Tibial nerve (tissue), 4 donors: Measurements from ENCODE around the gene SLC12A7. TPM values are rescaled to one million over a fixed set of nuclear protein-coding genes. Genes with fewer than 3 reads are reported as not detected.
"Not testable (repeated sequence)": the region's sequence is repeated elsewhere in the genome, so short reads cannot be mapped to it uniquely, and the experiment has no call there.

Source experiments
- DNase-seq, 2 donors: peaks; one replicate each; pipeline ENCODE4 v3.0.0-alpha.2; 2019; ENCODE audit warnings: low spot score in 2 of 2
- H3K27ac ChIP-seq, 4 donors: fragments of 200-600 bp; sonication (generic) in 3 of 4; one replicate each; pipeline ENCODE4 v1.5.1; 2017 to 2019; ENCODE audit warnings: mild to moderate bottlenecking in 1 of 4
- H3K27me3 ChIP-seq, 2 donors: fragments of 200-600 bp; sonication (generic) in 1 of 2; one replicate each; pipeline versions ENCODE4 v1.5.1 to v1.6.0; 2017 to 2019
- H3K36me3 ChIP-seq, 3 donors: fragments of 200-600 bp; sonication (generic); one replicate each; pipeline ENCODE4 v1.5.1; 2018 to 2019
- H3K4me1 ChIP-seq, 4 donors: fragments of 200-600 bp; sonication (generic) in 3 of 4; one replicate each; pipeline ENCODE4 v1.5.1; 2017 to 2019
- H3K4me3 ChIP-seq, 4 donors: fragments of 200-600 bp; sonication (generic) in 3 of 4; one replicate each; pipeline ENCODE4 v1.5.1; 2017 to 2019; ENCODE audit warnings: mild to moderate bottlenecking in 1 of 4, moderate library complexity in 1 of 4
- H3K9me3 ChIP-seq, 4 donors: fragments of 200-600 bp; sonication (generic) in 3 of 4; one replicate each; pipeline ENCODE4 v1.5.1; 2017 to 2019
- CTCF ChIP-seq, 5 experiments: fragments of 200-600 bp in 3 of 5; fragments of 450-650 bp in 2 of 5; sonication (generic) in 3 of 5; IDR thresholded peaks; one replicate each; pipeline ENCODE4 v1.5.1; 2016 to 2019; ENCODE audit warnings: antibody characterized with exemption in 5 of 5, mild to moderate bottlenecking in 3 of 5, moderate library complexity in 2 of 5
- EP300 ChIP-seq, 2 donors: sonication (generic); formaldehyde crosslinking; IDR thresholded peaks; one replicate each; pipeline ENCODE4 v1.6.1; 2017; ENCODE audit warnings: antibody characterized with exemption in 2 of 2, mild to moderate bottlenecking in 1 of 2
- POLR2A ChIP-seq, 2 donors: fragments of 450-650 bp; IDR thresholded peaks; one replicate each; pipeline ENCODE4 v1.6.1; 2017; ENCODE audit warnings: antibody characterized with exemption in 2 of 2, mild to moderate bottlenecking in 2 of 2, moderate library complexity in 2 of 2
- WGBS, 2 donors: methylation state at CpG; one replicate each; pipeline ENCODE4 v1.1.5; 2018; 5-methylcytosine and 5-hydroxymethylcytosine counted together
- total RNA-seq, 4 donors: library from RNA; depleted of rRNA; stranded (reverse); fragments of >200 nt; gene quantifications; one replicate each; pipeline ENCODE4 v1.1.0, GENCODE V29; 2016

SLC12A7 gene
- total RNA-seq, 4 donors from 2014 or later: 11.4 to 39.3 (median 18.8) TPM

- Histone ChIP-seq H3K27me3 (peaks cover 0 to 18% of the 10 kb centered on the region in 2 donors), H3K27ac (no peak overlapping the region), H3K4me3 (no peak overlapping the region), H3K9me3 (no peaks in the 10 kb centered on the region), H3K36me3 (no peaks in the 10 kb centered on the region), H3K4me1 (no peaks in the 10 kb centered on the region)
- TF ChIP-seq POLR2A (IDR thresholded peaks at IDR 0.05): no peak
- no peak for TF ChIP-seq EP300 (IDR thresholded peaks at IDR 0.05)
- TF ChIP-seq CTCF (IDR thresholded peaks at IDR 0.05): no peak
- no peak for DNase-seq
- WGBS, 2 donors: 86 to 90% methylated on average over 24 to 36 of the region's 40 CpGs
Measured at GRCh38 chr5:1027631-1028441, 84.0 kb downstream of the SLC12A7 start.

- Histone ChIP-seq H3K4me1 (no peaks in the 10 kb centered on the region), H3K9me3 (no peaks in the 10 kb centered on the region), H3K27ac (no peak overlapping the region), H3K27me3 (peaks cover 0 to 18% of the 10 kb centered on the region in 2 donors), H3K4me3 (no peak overlapping the region), H3K36me3 (no peaks in the 10 kb centered on the region)
- 74 to 75% methylated on average over 18 to 28 of the region's 29 CpGs for WGBS, 2 donors
- DNase-seq: no peak
- TF ChIP-seq EP300 (IDR thresholded peaks at IDR 0.05) (no peak), CTCF (IDR thresholded peaks at IDR 0.05) (no peak), POLR2A (IDR thresholded peaks at IDR 0.05) (no peak)
Measured at GRCh38 chr5:1026700-1027621, 84.9 kb downstream of the SLC12A7 start.

GRCh38 chr5:1021969-1022336, 89.9 kb downstream of the SLC12A7 start:
- H3K27me3 ChIP-seq, DNase-seq, H3K4me1 ChIP-seq, H3K27ac ChIP-seq, H3K9me3 ChIP-seq, H3K36me3 ChIP-seq, H3K4me3 ChIP-seq: not testable (repeated sequence)
- 65 to 78% methylated on average over 8 of the region's 9 CpGs for WGBS, 2 donors

DNA sequence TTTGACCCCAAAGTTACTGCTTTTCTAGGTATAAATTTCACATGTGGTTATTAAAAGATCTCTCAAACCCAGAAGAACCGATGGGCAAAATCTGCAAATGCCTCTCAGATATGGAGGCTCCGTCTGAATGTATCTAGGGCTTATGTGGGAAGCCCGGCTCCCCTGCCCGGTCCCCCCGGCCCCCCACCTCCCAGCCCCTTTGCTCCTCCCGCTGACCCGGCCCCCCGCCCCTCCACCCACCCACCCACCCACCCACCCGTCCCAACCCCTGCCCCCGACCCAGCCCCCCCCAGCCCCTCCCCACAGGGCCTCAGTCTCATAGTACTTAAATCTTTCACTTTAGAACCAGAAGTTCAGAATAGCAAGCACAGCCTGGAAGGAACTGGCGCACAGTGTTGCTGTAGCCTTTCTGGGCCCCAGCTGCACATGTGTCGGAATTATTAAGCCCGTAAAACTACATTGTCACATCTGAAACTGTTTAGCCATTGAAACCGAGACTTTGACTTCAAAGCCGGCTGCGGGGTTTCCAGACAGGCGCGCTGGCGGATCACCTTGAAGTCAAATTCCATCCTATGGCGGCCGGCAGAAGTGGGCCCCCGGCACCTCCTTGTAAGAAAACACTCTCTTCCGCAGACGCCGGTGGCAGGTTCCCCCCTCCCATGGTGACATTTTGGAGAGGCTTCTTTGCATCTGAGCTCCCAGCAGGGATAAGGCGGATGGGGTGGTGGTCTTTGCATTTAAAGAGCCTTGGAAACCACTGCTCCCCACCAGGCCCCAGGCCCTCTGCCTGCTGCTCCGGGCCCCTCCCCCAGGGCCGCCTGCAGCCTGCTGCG, 90.5 kb downstream of the SLC12A7 start:
- TF ChIP-seq CTCF (IDR thresholded peaks at IDR 0.05) (no peak), EP300 (IDR thresholded peaks at IDR 0.05) (no peak), POLR2A (IDR thresholded peaks at IDR 0.05) (no peak)
- WGBS, 2 donors: 54 to 60% methylated on average over 24 to 29 of the region's 29 CpGs
- no peaks in the 10 kb centered on the region for H3K27me3 ChIP-seq
- H3K27ac ChIP-seq: no peak overlapping the region
- no peaks in the 10 kb centered on the region for H3K36me3 ChIP-seq
- DNase-seq: no peak
- no peaks in the 10 kb centered on the region for H3K9me3 ChIP-seq
- no peak overlapping the region for H3K4me3 ChIP-seq
- H3K4me1 ChIP-seq: no peaks in the 10 kb centered on the region

GRCh38 chr5:1020452-1020961, 91.4 kb downstream of the SLC12A7 start:
- H3K36me3 ChIP-seq: no peaks in the 10 kb centered on the region
- WGBS, 2 donors: 75 to 76% methylated on average over 16 of the region's 16 CpGs

More at GRCh38 chr5:1020452-1020961, 91.4 kb downstream of the SLC12A7 start:
- Histone ChIP-seq H3K27ac (no peak overlapping the region), H3K4me1 (peaks cover 0 to 5% (median 0%) of the 10 kb centered on the region in 4 donors), H3K4me3 (no peak overlapping the region), H3K27me3 (no peaks in the 10 kb centered on the region), H3K9me3 (no peaks in the 10 kb centered on the region)
- no peak for DNase-seq
- no peak for TF ChIP-seq EP300 (IDR thresholded peaks at IDR 0.05)
- no peak for TF ChIP-seq CTCF (IDR thresholded peaks at IDR 0.05)
- TF ChIP-seq POLR2A (IDR thresholded peaks at IDR 0.05): no peak
